Fibroblast of the conjunctiva (primary cell): Measurements from ENCODE around the gene FSTL3.
"Not testable (repeated sequence)": the region's sequence is repeated elsewhere in the genome, so short reads cannot be mapped to it uniquely, and the experiment has no call there.

Experiments
- DNase-seq: peaks from one replicate; pipeline ENCODE4 v3.0.0-alpha.2; 2010; ENCODE audit warnings: low read depth

Gene FSTL3

DNA sequence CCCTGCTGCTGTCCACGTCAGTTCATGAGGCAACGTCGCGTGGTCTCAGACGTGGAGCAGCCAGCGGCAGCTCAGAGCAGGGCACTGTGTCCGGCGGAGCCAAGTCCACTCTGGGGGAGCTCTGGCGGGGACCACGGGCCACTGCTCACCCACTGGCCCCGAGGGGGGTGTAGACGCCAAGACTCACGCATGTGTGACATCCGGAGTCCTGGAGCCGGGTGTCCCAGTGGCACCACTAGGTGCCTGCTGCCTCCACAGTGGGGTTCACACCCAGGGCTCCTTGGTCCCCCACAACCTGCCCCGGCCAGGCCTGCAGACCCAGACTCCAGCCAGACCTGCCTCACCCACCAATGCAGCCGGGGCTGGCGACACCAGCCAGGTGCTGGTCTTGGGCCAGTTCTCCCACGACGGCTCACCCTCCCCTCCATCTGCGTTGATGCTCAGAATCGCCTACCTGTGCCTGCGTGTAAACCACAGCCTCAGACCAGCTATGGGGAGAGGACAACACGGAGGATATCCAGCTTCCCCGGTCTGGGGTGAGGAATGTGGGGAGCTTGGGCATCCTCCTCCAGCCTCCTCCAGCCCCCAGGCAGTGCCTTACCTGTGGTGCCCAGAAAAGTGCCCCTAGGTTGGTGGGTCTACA, 6.6 kb downstream of the FSTL3 start:
- no peak for DNase-seq

DNA sequence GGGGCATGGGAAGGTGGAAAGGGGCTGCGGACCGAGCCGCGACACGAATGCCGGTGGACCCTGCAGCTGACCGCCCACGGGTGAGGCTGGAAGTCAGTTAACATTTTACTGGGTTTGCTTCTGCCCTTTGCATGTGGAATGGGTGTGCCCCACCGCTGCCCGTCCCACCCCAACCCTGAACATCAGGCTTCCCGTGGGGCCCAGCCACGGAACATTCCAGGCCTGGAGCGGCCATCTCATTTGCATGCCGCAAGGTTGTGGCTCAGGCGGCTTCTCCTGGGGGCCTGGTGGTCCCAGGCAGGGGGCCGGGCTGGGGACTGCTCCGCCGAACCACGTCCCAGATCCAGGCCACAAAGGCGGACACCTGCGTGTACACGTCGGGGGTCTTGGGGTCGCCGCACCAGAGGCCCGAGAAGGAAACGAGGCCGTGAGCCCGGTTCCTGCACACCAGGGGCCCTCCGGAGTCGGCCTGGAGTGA, 9.3 kb downstream of the FSTL3 start:
- DNase-seq, result no peak

DNA sequence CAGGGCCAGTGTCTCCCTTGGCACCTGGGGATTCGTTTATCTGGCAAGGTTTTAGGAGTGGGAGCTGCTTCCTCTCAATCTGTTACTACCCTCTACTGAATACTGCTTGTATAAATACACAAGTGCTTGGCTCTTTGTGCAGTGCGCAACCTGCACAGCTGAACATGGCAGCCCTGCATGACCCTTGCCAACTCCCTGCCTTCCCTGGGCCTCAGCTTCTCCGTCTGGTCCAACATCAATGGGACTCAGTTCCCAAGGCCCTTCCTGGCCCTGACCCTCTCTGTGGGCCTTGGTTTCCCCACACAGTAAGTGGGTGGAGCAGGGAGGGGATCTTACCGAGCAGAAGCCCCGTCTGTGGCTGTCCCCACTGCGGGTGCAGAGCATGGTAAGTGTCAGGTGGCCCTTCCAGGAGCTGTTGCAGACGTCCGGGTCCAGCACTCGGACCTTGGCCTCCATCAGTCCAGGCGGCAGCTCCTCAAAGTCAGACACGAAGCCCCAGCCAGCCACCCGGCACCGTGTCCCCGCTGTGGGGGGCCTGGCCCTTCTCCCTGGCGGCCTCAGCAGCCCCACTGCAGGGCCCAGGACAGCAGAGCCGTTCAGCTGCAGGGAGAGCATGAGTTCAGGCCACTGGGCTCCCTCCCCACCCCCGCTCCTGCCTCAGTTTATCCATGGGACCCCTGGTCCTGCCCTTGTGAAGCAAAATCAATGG, 10.6 kb downstream of the FSTL3 start:
- DNase-seq, result no peak

DNA sequence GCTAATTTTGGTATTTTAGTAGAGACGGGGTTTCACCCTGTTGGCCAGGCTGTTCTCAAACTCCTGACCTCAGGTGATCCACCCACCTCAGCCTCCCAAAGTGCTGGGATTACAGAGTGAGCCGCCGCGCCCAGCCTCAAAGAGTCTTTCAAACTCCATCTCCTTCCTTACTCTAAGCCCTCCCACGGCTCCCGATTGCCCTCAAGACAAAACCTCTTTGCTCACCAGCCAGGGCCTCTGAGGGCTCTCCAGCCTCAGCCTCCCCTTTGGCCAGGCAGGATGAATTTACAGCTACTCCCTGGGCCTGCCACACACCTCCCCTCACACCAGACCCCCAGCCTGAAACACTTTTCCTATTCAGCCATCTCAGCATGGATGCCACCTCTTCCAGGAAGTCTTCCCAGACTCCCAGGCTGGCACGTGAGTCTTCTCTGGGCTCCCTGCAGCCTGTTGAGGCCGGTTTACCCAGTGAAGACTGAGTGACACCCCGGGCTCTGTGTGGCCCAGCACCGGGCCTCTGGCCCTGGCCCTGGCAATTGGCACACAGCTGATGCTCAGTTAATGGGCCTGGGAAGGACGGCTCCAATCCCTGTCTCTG, 11.5 kb downstream of the FSTL3 start:
- DNase-seq, result no peak

DNA sequence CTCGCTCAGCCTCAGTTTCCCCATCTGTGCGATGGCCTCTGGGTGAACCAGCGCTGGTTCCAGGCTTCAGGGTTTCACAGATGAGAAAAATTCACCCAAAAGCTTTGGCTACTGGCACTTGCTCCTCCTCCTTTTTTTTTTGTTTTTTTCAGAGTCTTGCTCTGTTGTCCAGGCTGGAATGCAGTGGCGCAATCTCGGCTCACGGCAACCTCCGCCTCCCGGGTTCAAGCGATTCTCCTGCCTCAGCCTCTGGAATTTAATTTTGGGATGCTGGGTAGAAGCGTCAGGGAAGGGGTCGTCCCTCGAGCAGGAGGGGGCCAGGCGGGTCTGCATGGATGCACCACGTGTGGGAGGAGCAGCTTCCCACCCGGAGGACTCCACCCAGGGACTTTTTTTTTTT, 12.0 kb downstream of the FSTL3 start:
- no peak for DNase-seq

DNA sequence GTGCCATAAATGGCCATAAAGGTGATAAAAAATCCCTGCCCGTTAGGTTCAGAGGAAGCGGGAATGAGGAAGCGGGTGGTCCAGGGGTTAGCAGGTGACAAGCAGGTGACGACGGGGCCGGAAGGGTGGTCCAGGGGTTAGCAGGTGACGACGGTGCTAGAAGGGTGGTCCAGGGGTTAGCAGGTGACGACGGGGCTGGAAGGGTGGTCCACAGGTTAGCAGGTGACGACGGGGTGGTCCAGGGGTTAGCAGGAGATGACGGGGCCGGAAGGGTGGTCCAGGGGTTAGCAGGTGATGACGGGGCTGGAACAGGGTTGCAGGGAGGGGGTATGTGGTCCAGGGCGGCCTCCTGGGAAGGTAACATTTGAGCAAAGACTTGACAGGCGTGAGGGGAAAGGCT, 12.8 kb downstream of the FSTL3 start:
- no peak for DNase-seq

DNA sequence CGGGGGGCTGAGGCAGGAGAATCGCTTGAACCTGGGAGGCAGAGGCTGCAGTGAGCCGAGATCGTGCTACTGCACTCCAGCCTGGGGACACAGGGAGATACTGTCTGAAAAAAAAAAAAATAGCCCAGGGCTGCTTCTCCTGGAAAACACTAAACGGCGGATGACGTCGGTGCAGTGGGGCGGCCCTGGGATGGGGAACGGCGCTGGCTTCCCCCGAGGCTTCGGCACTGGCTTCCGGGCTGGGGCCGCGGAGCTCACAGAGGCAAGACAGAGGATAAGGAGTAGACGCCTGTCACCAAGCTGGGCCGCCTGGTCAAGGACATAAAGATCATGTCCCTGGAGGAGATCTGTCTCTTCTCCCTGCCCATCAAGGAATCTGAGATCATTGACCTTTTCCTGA, 14.0 kb downstream of the FSTL3 start:
- DNase-seq, result no peak

DNA sequence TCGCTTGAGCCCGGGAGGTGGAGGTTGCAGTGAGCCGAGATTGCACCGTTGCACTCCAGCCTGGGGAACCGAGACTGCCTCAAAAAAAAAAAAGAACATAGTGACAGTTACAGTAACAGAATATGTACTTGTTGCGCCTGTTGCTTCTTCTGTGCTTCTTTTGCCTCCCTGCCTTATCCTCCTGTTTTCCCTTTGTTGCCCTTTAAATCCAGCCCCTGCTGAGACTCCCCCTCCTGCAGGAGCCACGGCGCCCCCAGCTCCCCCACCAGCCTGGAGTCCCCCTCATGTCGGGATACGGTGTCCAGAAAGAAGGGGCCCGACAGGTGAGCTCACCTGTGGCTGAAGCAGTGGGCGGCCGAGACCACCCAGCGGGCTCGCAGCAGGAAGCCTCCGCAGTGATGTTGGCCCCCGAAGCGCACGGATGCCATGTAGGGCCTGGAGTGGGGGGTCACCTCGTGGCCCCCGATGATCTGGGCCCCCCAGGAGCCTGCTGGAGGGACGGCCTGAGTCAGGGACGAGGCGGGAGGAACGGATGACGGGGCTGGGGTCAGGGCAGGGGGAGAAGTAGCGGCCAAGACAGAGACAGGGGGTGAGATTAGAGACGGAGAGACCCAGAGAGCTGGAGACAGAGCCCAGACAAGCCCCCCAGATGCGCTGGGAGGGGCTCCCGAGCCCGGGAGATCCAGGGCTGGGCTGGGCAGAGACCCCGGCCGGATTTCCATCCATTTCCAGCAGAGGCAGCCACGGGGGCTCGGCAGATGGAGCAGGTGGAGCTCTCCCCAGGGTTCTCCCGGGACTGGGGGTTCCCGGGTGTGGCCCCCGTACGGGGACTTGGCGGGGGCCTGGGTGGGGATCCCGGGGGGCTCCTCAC, 18.5 kb downstream of the FSTL3 start:
- no peak for DNase-seq

DNA sequence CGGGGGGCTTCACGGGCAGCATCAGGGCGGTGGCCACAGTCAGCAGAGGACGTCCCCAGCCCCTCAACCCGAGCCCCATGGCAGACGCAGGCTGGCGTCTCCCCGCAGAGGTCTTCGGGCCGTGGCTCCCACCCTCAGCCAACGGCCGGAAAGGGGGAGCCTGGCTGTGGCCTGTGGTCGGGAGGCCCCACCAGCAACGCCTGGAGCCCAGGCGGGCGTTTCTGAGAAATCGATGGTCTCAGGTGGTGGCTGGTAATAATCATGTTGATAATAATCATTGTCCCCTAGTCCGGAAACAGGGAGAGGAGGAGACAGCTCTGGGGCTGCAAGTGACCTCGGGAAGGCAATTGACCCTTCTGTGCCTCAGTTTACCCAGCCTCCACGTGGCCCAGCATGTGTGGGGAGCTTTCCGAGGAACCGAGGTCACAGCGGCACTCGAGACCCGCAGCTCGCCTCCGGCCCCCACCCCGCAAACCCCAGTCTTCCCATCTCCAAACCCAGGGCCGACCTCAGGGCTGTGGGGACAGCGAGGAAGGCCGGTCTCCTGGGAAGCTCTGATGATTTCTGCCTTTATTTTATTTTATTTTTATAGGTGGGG, 19.3 kb downstream of the FSTL3 start, which contains the start of gene PRSS57:
PRSS57 (minus strand) TSS at position 101 of the 598 bp plus-strand sequence; CDS start at position 79, 22 bp downstream.
- DNase-seq, result no peak

DNA sequence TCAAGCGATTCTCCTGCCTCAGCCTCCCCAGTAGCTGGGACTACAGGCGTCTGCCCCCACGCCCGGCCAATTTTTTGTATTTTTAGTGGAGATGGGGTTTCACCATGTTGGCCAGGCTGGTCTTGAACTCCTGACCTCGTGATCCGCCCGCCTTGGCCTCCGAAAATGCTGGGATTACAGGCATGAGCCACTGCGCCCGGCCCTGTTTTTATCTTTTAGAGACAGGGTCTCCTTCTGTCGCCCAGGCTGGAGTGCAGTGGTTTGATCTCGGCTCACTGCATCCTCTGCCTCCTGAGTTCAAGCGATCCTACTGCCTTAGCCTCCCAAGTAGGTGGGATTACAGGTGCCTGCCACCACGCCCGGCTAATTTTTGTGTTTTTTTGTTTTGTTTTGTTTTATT, 22.3 kb downstream of the FSTL3 start:
- DNase-seq, result not testable (repeated sequence)

DNA sequence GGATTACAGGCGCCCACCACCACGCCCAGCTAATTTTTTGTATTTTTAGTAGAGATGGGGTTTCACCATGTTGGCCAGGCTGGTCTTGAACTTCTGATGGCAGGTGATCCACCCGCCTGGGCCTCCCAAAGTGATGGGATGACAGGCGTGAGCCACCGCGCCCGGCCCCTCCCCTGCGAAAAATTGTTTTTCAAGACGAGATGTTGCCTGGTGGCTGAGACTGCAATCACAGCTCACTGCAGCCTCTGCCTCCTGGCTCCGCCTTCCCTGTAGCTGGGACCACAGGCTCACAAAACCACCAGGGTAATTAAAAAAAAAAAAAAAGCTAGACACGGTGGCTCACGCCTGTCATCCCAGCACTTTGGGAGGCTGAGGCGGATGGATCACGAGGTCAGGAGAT, 23.7 kb downstream of the FSTL3 start:
- not testable (repeated sequence) for DNase-seq

DNA sequence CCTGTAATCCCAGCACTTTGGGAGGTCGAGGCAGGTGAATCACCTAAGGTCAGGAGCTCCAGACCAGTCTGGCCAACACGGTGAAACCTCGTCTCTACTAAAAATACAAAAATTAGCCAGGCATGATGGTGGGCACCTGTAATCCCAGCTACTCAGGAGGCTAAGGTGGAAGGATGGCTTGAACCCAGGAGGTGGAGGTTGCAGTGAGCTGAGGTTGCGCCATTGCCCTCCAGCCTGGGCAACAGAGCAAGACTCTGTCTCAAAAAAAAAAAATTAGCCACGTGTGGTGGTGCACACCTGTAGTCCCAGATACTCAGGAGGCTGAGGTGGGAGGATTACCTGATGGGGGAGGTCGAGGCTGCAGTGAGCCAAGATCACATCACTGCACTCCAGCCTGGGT, 26.7 kb downstream of the FSTL3 start:
- DNase-seq, result not testable (repeated sequence)

DNA sequence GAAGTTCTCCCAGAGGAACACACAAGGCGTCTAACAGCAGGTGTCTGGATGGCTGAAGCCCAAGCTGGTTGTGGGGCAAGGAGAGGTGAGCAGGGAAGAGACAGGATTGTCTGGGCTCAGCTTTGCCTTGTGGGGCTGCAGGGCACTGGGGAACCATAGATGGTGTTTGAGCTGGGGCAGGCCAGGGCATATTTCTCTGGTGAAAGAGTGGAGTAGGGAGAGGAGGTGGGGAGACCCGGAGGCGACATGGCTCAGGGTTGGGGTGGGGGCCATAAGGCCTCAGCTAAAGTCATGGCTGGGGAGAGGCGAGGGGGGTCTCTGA, 27.1 kb downstream of the FSTL3 start:
- no peak for DNase-seq

DNA sequence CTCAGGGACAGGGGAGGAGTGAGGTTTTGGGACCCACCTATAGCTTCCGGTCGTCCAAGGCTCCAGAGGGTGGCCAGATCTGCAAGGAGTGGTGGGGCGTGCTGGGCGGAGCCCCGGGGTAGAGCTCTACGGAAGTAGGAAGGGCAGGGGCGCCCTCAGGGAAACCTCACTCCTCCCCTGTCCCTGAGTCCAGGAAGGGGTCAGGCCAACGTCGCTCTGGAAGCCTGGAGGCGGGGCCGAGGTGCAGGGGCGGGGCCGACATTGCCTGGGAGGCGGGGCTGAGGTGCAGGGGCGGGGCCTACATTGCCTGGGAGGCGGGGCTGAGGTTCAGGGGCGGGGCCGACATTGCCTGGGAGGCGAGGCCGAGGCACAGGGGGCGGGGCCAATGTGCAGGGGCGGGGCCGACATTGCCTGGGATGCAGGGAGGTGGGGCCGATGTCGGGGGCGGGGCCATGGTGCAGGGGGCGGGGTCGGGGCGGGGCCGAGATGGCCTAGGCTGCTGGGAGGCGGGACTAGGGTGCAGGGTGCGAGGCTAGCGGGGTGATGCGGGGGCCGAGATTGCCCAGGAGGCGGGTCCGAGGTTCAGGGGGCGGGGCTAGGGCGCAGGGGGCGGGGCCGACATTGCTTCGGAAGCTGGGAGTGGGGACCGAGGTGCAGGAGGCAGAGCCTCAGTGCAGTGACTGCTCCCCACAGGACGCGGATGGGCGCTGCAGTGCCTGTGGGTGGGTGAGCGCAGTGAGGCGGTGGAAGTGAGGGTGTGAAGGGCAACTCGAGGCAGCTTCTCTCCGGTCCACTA, 27.7 kb downstream of the FSTL3 start:
- no peak for DNase-seq

DNA sequence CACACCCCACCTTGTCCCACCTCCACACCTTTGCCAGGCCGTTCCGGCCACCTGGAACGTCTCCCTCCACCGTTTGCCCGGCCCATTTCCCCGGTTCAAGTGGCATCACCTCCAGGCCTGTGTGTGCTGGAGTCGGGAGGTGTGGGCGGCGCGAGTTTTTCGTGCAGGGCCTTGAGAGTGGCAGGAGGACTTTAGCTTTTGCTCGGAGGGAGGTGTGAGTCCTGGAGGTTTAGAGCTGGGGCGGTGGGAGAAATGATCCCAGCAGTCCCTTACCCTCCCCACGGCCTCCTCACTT, 28.2 kb downstream of the FSTL3 start:
- DNase-seq, result no peak

DNA sequence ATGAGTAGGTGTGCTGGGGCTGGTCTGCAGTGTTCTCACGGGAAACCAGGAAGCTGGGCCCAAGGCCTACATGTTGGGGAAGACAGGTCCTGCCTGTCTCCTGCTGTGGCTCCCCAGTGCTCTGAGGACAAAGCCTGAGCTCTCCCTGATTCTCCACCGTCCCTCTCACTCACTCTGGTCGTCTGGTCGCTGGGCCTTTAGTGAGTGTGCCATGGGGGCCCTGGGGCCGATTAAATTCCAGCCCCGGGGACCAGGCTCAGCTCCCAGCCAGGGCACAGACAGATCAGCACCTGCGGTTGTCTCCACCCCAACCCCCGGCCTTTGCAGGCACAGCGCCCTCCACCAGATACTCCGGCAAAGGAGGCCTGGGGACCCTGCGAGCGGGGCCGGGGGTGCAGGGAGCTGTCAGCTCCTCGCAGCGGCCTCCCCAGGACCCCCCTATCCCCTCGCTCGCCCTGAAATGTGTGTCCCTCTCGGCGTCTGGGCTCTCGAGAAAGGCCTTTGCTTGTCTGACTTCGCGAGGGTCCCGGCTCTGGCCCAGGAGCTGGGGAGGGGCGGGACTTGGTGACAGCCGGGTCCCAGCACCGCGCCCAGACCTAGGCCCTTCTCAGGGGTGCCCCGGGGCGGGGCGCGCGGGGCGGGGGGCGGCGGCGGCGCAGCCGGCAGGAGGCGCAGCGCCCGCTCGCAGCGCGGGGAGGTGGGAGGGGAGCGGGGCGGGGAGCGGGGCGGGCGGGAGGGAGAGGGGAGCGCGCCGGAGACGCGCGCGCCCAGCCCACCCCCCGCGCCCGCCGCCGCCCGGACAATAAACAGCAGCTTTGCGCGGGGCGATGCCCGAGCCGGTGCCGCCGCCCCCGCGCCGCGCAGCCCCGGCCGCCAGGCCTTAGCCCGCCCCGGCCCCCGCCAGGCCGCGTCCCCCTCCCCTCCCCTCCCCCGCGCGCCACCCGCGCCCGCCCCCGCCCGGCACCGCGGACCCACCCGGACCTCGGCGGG, 32.3 kb downstream of the FSTL3 start, which contains the start of gene PALM:
PALM (plus strand) TSS at position 782 of the 990 bp plus-strand sequence. CDS start 212 bp downstream, outside the sequence.
- DNase-seq, result no peak

DNA sequence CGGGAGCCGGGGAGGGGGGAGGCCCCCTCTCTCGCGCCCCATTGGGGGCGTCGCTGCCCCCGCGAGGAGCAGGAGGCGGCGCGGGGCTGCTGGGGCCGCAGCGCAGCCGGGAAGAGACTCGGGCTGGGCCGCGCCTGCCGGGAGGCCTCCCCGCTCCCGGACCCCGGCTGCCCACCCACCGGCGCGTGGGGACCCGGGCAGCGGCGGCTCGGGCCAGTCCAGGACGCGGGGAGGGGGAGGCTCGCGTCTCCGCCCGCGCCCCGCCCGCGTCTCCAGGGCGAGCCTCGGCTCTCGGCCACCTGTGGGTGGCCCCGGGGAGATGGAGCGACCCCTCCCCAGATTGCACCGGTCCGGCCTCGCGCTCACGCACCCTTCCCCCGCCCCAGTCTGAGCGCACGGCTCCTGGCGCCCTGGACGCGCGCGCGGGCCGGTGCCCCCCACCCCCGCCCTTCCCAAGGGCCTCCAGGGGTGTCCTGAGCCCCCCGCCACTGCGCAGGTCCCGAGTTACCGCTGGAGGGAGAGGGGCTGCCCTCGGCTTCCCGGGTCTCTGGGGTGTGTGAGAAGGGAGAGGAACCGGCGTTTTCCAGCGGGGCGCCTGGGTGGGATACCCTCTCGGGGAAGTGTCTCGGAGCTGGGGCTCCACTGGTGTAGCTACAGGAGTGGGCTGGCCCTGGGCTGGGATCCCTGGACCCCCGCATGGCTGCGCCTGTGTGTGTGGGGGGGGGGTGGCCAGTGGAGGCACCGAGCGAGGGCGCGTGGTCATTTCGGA, 33.2 kb downstream of the FSTL3 start:
- no peak for DNase-seq

DNA sequence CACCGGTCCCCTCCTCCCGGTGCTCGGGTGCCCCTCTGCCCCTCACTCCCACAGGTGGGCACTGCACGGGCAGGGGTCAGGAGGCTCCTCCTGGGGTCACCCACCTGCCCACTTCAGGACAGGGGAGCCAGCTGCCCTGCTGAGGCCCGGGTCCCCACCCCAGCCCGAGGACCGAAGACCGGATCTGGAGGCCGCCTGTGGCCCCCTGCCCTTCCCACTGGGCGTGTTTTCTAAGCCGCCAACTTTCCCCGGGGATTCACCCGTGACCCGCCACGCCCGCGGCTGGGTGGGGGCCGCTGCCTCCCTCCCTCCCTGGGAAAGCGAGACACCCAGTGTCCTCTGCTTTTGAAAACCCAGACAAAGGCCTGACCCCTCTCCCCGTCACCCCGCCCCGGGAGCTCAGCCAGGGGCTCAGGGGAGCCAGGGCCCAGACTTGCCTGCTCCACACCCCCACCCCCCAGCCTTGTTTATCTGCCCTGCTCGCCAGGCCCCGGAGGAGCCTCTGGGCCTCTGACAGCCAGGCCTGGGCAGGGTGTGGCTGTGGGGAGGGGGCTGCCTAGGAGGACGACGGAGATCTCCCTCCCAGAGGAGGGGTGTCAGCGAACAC, 33.9 kb downstream of the FSTL3 start:
- DNase-seq, result no peak

DNA sequence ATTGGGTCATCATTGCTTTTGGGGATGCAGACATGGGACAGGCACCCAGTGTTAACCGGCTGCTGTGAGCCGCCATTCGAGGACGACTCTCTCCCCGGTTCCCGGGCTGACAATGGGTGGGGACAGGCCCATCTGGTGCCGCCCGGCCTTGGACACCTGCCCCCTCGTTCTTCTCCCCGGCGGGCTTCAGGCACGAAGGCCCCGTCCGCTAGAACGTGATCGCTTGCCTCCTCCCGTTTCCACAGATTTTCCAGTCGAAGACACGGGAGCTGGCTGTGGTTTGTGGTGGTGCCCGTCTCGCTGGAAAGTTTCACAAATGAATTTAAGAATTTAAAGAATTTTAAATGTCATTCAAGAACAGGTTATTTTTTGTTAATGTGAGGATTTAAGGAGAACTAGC, 34.6 kb downstream of the FSTL3 start:
- DNase-seq, result no peak
